SK-N-SH (cell line): ENCODE results near the gene PDZK1. TPM values are rescaled to one million over a fixed set of nuclear protein-coding genes. Genes with fewer than 3 reads are reported as not detected.
"Not testable (repeated sequence)": the region's sequence is repeated elsewhere in the genome, so short reads cannot be mapped to it uniquely, and the experiment has no call there.

ENCODE experiments used
- CTCF ChIA-PET: fragments of 300-600, 350-600 bp; formaldehyde crosslinking; extraction: SDS; loops from one replicate; lab custom pipeline; 2021; lab: Yijun Ruan, JAX
- POLR2A ChIA-PET: fragments of 350-600 bp; sonication (Branson Sonifier 250); formaldehyde crosslinking; extraction: SDS; loops from one replicate; lab custom pipeline; 2020; ENCODE audit warnings: antibody characterized with exemption, inconsistent platforms; lab: Yijun Ruan, JAX
- DNase-seq: peaks from one replicate; pipeline ENCODE4 v3.0.0; 2012
- H2AFZ ChIP-seq: fragments of 200-600 bp; sonication (generic); 2 replicates; pipeline ENCODE4 v1.8.1; 2016; ENCODE audit warnings: antibody characterized with exemption, mild to moderate bottlenecking, low read depth
- H3F3A ChIP-seq: fragments of 200-600 bp; sonication (generic); replicated peaks from 2 replicates; pipeline ENCODE3; 2016; ENCODE audit warnings: antibody characterized with exemption, mild to moderate bottlenecking; ENCODE audit not compliant: insufficient read depth
- H3K27ac ChIP-seq, 2 experiments: fragments of 200-500 bp in 1 of 2; fragments of 200-600 bp in 1 of 2; sonication (Bioruptor generic) in 1 of 2; sonication (generic), shearing (Covaris generic) in 1 of 2; 2 replicates each; pipeline versions ENCODE4 v1.5.1 to v1.6.1; 2014 to 2016; ENCODE audit warnings: low read depth in 2 of 2, inconsistent platforms in 1 of 2, low read length in 1 of 2, mild to moderate bottlenecking in 1 of 2, mixed read lengths in 1 of 2
- H3K27me3 ChIP-seq: fragments of 200-600 bp; sonication (generic), shearing (Covaris generic); 2 replicates; pipeline ENCODE4 v1.6.1; 2016; ENCODE audit warnings: mixed run types; ENCODE audit not compliant: insufficient read depth
- H3K36me3 ChIP-seq, 2 experiments: fragments of 200-500 bp in 1 of 2; fragments of 200-600 bp in 1 of 2; sonication (Bioruptor generic) in 1 of 2; sonication (generic) in 1 of 2; replicated peaks in 1 of 2; 2 replicates each; pipeline versions ENCODE3 to v1.5.1; 2014 to 2016; ENCODE audit warnings: low read length in 1 of 2, mild to moderate bottlenecking in 1 of 2; ENCODE audit not compliant: insufficient read depth in 2 of 2, control insufficient read depth in 1 of 2
- H3K4me1 ChIP-seq, 2 experiments: fragments of 200-500 bp in 1 of 2; fragments of 200-600 bp in 1 of 2; sonication (Bioruptor generic) in 1 of 2; sonication (generic), shearing (Covaris generic) in 1 of 2; 2 replicates each; pipeline versions ENCODE4 v1.5.1 to v1.6.1; 2014 to 2016; ENCODE audit warnings: low read depth in 1 of 2, low read length in 1 of 2, mixed run types in 1 of 2; ENCODE audit not compliant: insufficient read depth in 2 of 2, control insufficient read depth in 1 of 2
- H3K4me2 ChIP-seq: fragments of 200-600 bp; sonication (generic), shearing (Covaris generic); 2 replicates; pipeline ENCODE4 v1.6.1; 2017; ENCODE audit warnings: mixed run types
- H3K4me3 ChIP-seq, 2 experiments: fragments of 200-500 bp in 1 of 2; fragments of 200-600 bp in 1 of 2; sonication (Bioruptor generic) in 1 of 2; sonication (generic), shearing (Covaris generic) in 1 of 2; 2 replicates each; pipeline versions ENCODE4 v1.5.1 to v1.8.1; 2014 to 2016; ENCODE audit warnings: low read depth in 2 of 2, inconsistent platforms in 1 of 2, low read length in 1 of 2, mild to moderate bottlenecking in 1 of 2, mixed read lengths in 1 of 2, moderate library complexity in 1 of 2
- H3K79me2 ChIP-seq: fragments of 200-600 bp; sonication (generic); 2 replicates; pipeline ENCODE4 v1.8.1; 2017; ENCODE audit warnings: mild to moderate bottlenecking; ENCODE audit not compliant: insufficient read depth
- H3K9ac ChIP-seq: fragments of 200-600 bp; sonication (generic); 2 replicates; pipeline ENCODE4 v1.6.1; 2017; ENCODE audit warnings: mixed run types
- H3K9me2 ChIP-seq: fragments of 200-600 bp; sonication (generic); 2 replicates; pipeline ENCODE4 v1.6.1; 2017; ENCODE audit warnings: mixed run types
- H3K9me3 ChIP-seq: fragments of 200-600 bp; sonication (generic); 2 replicates; pipeline ENCODE4 v1.6.1; 2017; ENCODE audit warnings: mixed run types, mild to moderate bottlenecking, moderate library complexity
- H4K20me1 ChIP-seq: fragments of 200-600 bp; sonication (generic); 2 replicates; pipeline ENCODE4 v1.6.1; 2017; ENCODE audit warnings: mild to moderate bottlenecking, mixed run types; ENCODE audit not compliant: insufficient read depth
- CHD2 ChIP-seq: fragments of 150-350 bp; IDR thresholded peaks from 2 replicates; pipeline ENCODE4 v1.6.1; 2018; ENCODE audit warnings: low read length; ENCODE audit not compliant: partially characterized antibody
- ELF1 ChIP-seq: IDR thresholded peaks from 2 replicates; pipeline ENCODE4 v1.4.0; 2012
- GABPA ChIP-seq: IDR thresholded peaks from 2 replicates; pipeline ENCODE4 v1.4.0; 2012; ENCODE audit warnings: low read depth, mild to moderate bottlenecking
- MEF2A ChIP-seq: IDR thresholded peaks from 2 replicates; pipeline ENCODE4 v1.4.0; 2012; ENCODE audit warnings: low read depth, borderline replicate concordance
- POLR2AphosphoS5 ChIP-seq: IDR thresholded peaks from 2 replicates; pipeline ENCODE4 v1.6.1; 2012; ENCODE audit warnings: low read depth, low read length
- RAD21 ChIP-seq: IDR thresholded peaks from 2 replicates; pipeline ENCODE4 v1.6.1; 2012; ENCODE audit warnings: mild to moderate bottlenecking, low read length
- RCOR1 ChIP-seq: fragments of 150-350 bp; IDR thresholded peaks from 2 replicates; pipeline ENCODE4 v1.6.1; 2017; ENCODE audit warnings: antibody characterized with exemption, low read length
- RFX5 ChIP-seq: IDR thresholded peaks from 2 replicates; pipeline ENCODE4 v1.6.1; 2012; ENCODE audit warnings: mild to moderate bottlenecking, improper control_type of control experiment, low read length
- SMC3 ChIP-seq: IDR thresholded peaks from 2 replicates; pipeline ENCODE4 v1.6.1; 2012; ENCODE audit warnings: low read depth, low read length, improper control_type of control experiment
- TAF1 ChIP-seq: IDR thresholded peaks from 2 replicates; pipeline ENCODE4 v1.6.1; 2012; ENCODE audit warnings: low read depth, mild to moderate bottlenecking, low read length, moderate library complexity, borderline replicate concordance
- TCF12 ChIP-seq: IDR thresholded peaks from 2 replicates; pipeline ENCODE4 v1.4.0; 2012
- YY1 ChIP-seq: IDR thresholded peaks from 2 replicates; pipeline ENCODE4 v1.4.0; 2012; ENCODE audit warnings: low read depth, mild to moderate bottlenecking
- WGBS: methylation state at CpG from one replicate; pipeline ENCODE4 v1.1.6; 2017; ENCODE audit warnings: low lambda C conversion rate; 5-methylcytosine and 5-hydroxymethylcytosine counted together
- polyA plus RNA-seq, 3 experiments: library from polyadenylated mRNA; depleted of rRNA; stranded (reverse); fragments of >200 nt; gene quantifications; 2 replicates each; pipeline ENCODE4 v1.2.3, GENCODE V29; 2012
- TF ChIP-seq, protein P1 (sequence below): IDR thresholded peaks from 2 replicates; pipeline ENCODE4 v1.6.1; 2012; ENCODE audit warnings: mild to moderate bottlenecking, low read depth, low read length, moderate library complexity
- TF ChIP-seq, protein P2 (sequence below): IDR thresholded peaks from 2 replicates; pipeline ENCODE4; 2012
- TF ChIP-seq, protein P3 (sequence below): fragments of 150-350 bp; IDR thresholded peaks from 2 replicates; pipeline ENCODE4 v1.6.1; 2016; ENCODE audit warnings: mild to moderate bottlenecking, low read depth, low read length
- TF ChIP-seq, protein P4 (sequence below): IDR thresholded peaks from 2 replicates; pipeline ENCODE4 v1.4.0; 2012; ENCODE audit warnings: low read depth
- TF ChIP-seq, protein P5 (sequence below): fragments of 200-600 bp; sonication (generic); IDR thresholded peaks from 2 replicates; pipeline ENCODE4 v1.6.1; 2017; ENCODE audit warnings: antibody characterized with exemption, mild to moderate bottlenecking, moderate library complexity

PDZK1 gene
- polyA plus RNA-seq, 1 of the 3 experiments (the other 2 are of a cell fraction): 0.16 TPM

DNA sequence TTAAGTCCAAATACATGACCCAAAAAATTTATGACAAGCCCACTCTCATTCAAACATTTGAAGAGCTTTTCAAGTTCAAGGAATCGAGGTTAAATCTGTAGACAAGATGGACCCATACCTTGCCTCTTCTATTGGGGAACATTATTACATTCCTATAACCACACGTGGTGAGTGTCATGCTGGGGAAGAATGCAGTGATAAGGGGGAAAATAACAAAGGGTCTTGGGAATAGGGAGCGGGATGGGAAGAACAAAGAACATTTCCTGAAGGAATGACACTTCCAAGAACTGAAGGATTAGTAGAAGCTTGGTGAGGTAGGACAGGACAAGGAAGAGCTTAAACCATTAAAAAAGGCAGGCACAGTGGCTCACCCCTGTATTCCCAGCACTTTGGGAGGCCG lies 18.8 kb downstream of the PDZK1 start:
- H3K4me2 ChIP-seq: no peak overlapping the region
- H3K27me3 ChIP-seq: no peaks in the 10 kb centered on the region
- TF ChIP-seq, protein P1, sequence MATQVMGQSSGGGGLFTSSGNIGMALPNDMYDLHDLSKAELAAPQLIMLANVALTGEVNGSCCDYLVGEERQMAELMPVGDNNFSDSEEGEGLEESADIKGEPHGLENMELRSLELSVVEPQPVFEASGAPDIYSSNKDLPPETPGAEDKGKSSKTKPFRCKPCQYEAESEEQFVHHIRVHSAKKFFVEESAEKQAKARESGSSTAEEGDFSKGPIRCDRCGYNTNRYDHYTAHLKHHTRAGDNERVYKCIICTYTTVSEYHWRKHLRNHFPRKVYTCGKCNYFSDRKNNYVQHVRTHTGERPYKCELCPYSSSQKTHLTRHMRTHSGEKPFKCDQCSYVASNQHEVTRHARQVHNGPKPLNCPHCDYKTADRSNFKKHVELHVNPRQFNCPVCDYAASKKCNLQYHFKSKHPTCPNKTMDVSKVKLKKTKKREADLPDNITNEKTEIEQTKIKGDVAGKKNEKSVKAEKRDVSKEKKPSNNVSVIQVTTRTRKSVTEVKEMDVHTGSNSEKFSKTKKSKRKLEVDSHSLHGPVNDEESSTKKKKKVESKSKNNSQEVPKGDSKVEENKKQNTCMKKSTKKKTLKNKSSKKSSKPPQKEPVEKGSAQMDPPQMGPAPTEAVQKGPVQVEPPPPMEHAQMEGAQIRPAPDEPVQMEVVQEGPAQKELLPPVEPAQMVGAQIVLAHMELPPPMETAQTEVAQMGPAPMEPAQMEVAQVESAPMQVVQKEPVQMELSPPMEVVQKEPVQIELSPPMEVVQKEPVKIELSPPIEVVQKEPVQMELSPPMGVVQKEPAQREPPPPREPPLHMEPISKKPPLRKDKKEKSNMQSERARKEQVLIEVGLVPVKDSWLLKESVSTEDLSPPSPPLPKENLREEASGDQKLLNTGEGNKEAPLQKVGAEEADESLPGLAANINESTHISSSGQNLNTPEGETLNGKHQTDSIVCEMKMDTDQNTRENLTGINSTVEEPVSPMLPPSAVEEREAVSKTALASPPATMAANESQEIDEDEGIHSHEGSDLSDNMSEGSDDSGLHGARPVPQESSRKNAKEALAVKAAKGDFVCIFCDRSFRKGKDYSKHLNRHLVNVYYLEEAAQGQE: no peak
- no peak for TF ChIP-seq RAD21
- TF ChIP-seq RFX5: no peak
- no peak for TF ChIP-seq TCF12
- TF ChIP-seq YY1: no peak
- no peak for TF ChIP-seq RCOR1
- TF ChIP-seq, protein P2, sequence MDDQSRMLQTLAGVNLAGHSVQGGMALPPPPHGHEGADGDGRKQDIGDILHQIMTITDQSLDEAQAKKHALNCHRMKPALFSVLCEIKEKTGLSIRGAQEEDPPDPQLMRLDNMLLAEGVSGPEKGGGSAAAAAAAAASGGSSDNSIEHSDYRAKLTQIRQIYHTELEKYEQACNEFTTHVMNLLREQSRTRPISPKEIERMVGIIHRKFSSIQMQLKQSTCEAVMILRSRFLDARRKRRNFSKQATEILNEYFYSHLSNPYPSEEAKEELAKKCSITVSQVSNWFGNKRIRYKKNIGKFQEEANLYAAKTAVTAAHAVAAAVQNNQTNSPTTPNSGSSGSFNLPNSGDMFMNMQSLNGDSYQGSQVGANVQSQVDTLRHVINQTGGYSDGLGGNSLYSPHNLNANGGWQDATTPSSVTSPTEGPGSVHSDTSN: no peak
- TF ChIP-seq ELF1: no peak
- TF ChIP-seq GABPA: no peak
- no peak for TF ChIP-seq SMC3
- TF ChIP-seq, protein P3, sequence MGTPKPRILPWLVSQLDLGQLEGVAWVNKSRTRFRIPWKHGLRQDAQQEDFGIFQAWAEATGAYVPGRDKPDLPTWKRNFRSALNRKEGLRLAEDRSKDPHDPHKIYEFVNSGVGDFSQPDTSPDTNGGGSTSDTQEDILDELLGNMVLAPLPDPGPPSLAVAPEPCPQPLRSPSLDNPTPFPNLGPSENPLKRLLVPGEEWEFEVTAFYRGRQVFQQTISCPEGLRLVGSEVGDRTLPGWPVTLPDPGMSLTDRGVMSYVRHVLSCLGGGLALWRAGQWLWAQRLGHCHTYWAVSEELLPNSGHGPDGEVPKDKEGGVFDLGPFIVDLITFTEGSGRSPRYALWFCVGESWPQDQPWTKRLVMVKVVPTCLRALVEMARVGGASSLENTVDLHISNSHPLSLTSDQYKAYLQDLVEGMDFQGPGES: no peak
- TF ChIP-seq, protein P4, sequence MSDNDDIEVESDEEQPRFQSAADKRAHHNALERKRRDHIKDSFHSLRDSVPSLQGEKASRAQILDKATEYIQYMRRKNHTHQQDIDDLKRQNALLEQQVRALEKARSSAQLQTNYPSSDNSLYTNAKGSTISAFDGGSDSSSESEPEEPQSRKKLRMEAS: no peak
- TF ChIP-seq, protein P5, sequence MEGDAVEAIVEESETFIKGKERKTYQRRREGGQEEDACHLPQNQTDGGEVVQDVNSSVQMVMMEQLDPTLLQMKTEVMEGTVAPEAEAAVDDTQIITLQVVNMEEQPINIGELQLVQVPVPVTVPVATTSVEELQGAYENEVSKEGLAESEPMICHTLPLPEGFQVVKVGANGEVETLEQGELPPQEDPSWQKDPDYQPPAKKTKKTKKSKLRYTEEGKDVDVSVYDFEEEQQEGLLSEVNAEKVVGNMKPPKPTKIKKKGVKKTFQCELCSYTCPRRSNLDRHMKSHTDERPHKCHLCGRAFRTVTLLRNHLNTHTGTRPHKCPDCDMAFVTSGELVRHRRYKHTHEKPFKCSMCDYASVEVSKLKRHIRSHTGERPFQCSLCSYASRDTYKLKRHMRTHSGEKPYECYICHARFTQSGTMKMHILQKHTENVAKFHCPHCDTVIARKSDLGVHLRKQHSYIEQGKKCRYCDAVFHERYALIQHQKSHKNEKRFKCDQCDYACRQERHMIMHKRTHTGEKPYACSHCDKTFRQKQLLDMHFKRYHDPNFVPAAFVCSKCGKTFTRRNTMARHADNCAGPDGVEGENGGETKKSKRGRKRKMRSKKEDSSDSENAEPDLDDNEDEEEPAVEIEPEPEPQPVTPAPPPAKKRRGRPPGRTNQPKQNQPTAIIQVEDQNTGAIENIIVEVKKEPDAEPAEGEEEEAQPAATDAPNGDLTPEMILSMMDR: no peak
- TF ChIP-seq POLR2AphosphoS5: no peak
- no peak for TF ChIP-seq TAF1
- no peak for TF ChIP-seq CHD2
- no peak for TF ChIP-seq MEF2A
- no peaks in the 10 kb centered on the region for H3K36me3 ChIP-seq
- H3K79me2 ChIP-seq: no peaks in the 10 kb centered on the region
- POLR2A ChIA-PET: no interaction called here
- peaks cover 0 to 4% of the 10 kb centered on the region in 2 experiments; a peak in 1 of 4 replicates for H3K4me1 ChIP-seq
- H3K9me2 ChIP-seq: no peaks in the 10 kb centered on the region
- no peak overlapping the region for H3K27ac ChIP-seq
- no peak for DNase-seq
- H3K9me3 ChIP-seq: no peaks in the 10 kb centered on the region
- no peak overlapping the region for H3K9ac ChIP-seq
- H2AFZ ChIP-seq: no peak overlapping the region
- CTCF ChIA-PET: no interaction called here
- WGBS: 79% methylated on average over 4 of the region's 4 CpGs
- no peaks in the 10 kb centered on the region for H3F3A ChIP-seq
- no peak overlapping the region for H3K4me3 ChIP-seq
- no peaks in the 10 kb centered on the region for H4K20me1 ChIP-seq

DNA sequence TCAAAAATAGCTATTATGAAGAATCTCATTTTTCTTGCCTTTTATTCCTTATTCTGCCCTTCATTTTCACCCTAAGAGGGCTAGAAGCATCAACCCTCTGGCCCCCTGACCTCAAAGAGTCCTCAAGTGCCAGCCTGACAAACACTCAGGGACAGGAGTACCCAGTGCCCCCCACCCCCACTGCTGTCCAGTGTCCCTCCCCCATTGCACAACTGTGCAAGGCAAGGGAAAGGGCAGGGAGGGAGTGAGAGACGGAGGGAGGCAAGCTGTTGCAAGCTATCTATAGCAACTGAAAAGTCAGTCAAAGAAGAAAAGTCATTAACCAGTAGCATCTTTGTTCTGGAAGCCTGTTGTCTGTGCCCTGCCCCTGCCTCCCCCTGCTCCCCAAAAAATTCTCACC lies 21.1 kb downstream of the PDZK1 start:
- H3K36me3 ChIP-seq, H3K4me3 ChIP-seq, H3K9ac ChIP-seq, H3K79me2 ChIP-seq, H3K9me3 ChIP-seq, H3F3A ChIP-seq, H3K27me3 ChIP-seq, H2AFZ ChIP-seq, H3K4me1 ChIP-seq, H3K27ac ChIP-seq, H4K20me1 ChIP-seq, DNase-seq, POLR2A ChIA-PET, H3K9me2 ChIP-seq, H3K4me2 ChIP-seq: not testable (repeated sequence)
- 100% methylated on average over 1 of the region's 1 CpG for WGBS
- CTCF ChIA-PET: interaction anchor here (0.6 kb wide), 1 partner anchor 35 kb away, joined by 4 read pairs; no protein-coding TSS in a partner anchor

DNA sequence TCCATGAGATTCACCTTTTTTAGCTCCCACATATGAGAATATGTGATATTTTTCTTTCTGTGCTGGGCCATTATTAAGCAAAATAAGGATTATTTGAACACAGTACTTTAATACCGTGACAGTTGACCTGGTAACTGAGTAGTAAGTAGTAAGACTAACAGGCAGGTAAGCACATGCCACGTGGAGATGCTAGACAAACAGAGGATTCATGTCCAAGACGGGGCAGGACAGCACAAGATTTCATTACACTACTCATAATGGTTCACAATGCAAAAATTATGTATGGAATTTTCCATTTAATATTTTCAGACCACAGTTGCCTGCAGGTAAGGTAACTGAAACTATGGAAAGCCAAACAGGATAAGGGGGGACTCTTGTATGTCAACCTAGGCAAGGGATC lies 22.3 kb downstream of the PDZK1 start:
- H3K9me2 ChIP-seq, H3F3A ChIP-seq, H3K27me3 ChIP-seq, H4K20me1 ChIP-seq, H3K4me3 ChIP-seq, POLR2A ChIA-PET, H3K36me3 ChIP-seq, DNase-seq, H2AFZ ChIP-seq, H3K4me2 ChIP-seq, H3K4me1 ChIP-seq, H3K79me2 ChIP-seq, CTCF ChIA-PET, H3K9ac ChIP-seq, H3K9me3 ChIP-seq, H3K27ac ChIP-seq: not testable (repeated sequence)
- 83% methylated on average over 3 of the region's 3 CpGs for WGBS
